ENCODE measurements around the gene OTOG. TPM values are rescaled to one million over a fixed set of nuclear protein-coding genes. Genes with fewer than 3 reads are reported as not detected.

The OTOG gene
- total and polyA plus RNA-seq, 2 of the 8 experiments (the other 6 are each of a cell fraction or from before 2014, with no cell fraction given), result 0.41 to 1.5 TPM

DNA sequence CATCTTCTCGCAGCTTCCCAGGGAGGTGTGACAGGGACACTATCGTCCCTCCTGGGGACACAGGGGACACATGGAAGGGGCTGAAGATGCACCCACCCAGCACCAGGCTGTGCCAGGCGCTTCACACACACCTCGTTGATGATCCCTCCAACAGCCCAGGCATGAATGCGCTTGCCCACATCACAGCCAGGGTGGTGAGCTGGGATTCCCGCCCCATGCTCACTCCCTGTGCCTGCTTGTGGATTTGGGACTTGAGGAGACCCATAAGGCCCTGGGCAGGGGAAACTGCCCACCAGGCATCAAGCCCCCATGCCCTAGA is 57.8 kb downstream of the OTOG start:
- no peak overlapping the region for H2BK12ac ChIP-seq (ENCODE audit: low read depth, low read length)
- H4K8ac ChIP-seq (ENCODE audit: extremely low read depth, insufficient read depth, low read length), result no peak overlapping the region
- H4K91ac ChIP-seq (replicated peaks; ENCODE audit: insufficient read length, low read length), result no peak overlapping the region
- H3K4ac ChIP-seq (replicated peaks; ENCODE audit: insufficient read length, low read depth, low read length), result no peak overlapping the region
- no peak overlapping the region for H2AK5ac ChIP-seq (ENCODE audit: low read depth, low read length)
- POLR2A ChIA-PET (ENCODE audit: partially characterized antibody), result no interaction called here
- no peak overlapping the region for H2BK5ac ChIP-seq (ENCODE audit: low read depth, low read length)
- no peak overlapping the region for H3K4me2 ChIP-seq (ENCODE audit: insufficient read depth in 1 of 2, low read depth in 2 of 2, low read length in 2 of 2)
- H3K27me3 ChIP-seq (replicated peaks in 1 of 4; ENCODE audit: control insufficient read depth in 3 of 4, extremely low read depth in 1 of 4, insufficient read depth in 3 of 4, low read length in 3 of 4), result peaks cover 0 to 7% (median 3%) of the 10 kb centered on the region in 4 experiments; a peak in 2 of 7 replicates
- peaks cover 0 to 4% (median 2%) of the 10 kb centered on the region in 4 experiments; a peak in 3 of 7 replicates for H3K4me1 ChIP-seq (replicated peaks in 1 of 4; ENCODE audit: control insufficient read depth in 3 of 4, insufficient read depth in 4 of 4, low read length in 3 of 4)
- H3K18ac ChIP-seq (ENCODE audit: extremely low read depth, low read length), result no peak overlapping the region
- H2AFZ ChIP-seq (ENCODE audit: low read length), result no peak overlapping the region; the same call in 1 of the 2 replicates
- H2BK20ac ChIP-seq (ENCODE audit: low read length), result no peak overlapping the region
- H3K4me3 ChIP-seq (ENCODE audit: extremely low read depth in 1 of 4, insufficient read depth in 2 of 4, low read depth in 3 of 4, low read length in 4 of 4), result no peak overlapping the region
- no peak overlapping the region for H4K5ac ChIP-seq (ENCODE audit: insufficient read length, low read depth, low read length)
- no peak overlapping the region for H3K23ac ChIP-seq (ENCODE audit: insufficient read length)
- no peaks in the 10 kb centered on the region for H3K36me3 ChIP-seq (ENCODE audit: control insufficient read depth in 2 of 4, insufficient read depth in 4 of 4, low read length in 3 of 4)
- H3K79me2 ChIP-seq (ENCODE audit: control insufficient read depth in 1 of 2, insufficient read depth in 2 of 2, low read length in 2 of 2), result no peaks in the 10 kb centered on the region
- no peaks in the 10 kb centered on the region; the same call in 1 of the 2 replicates for H3K23me2 ChIP-seq (ENCODE audit: low read depth, low read length)
- H3K14ac ChIP-seq (ENCODE audit: insufficient read length), result no peak overlapping the region
- no peak overlapping the region for H3K27ac ChIP-seq (ENCODE audit: low read depth, low read length)
- no peaks in the 10 kb centered on the region for H3K9me3 ChIP-seq (ENCODE audit: insufficient read depth in 2 of 2, low read depth in 1 of 2, low read length in 1 of 2)
- DNase-seq (ENCODE audit: low read depth in 1 of 2, low spot score in 2 of 2), result no peak
- CTCF ChIA-PET (ENCODE audit: partially characterized antibody), result interaction anchor here (0.8 to 3.5 kb wide), 12 partner anchors 8 to 373 kb away, joined by 3 to 20 read pairs (median 4); partner anchors contain the start of gene MYOD1
- H3K9ac ChIP-seq (replicated peaks in 1 of 4; ENCODE audit: extremely low read depth in 1 of 4, low read depth in 3 of 4, low read length in 3 of 4), result no peak overlapping the region
- H4K20me1 ChIP-seq (replicated peaks in 1 of 2; ENCODE audit: control insufficient read depth in 1 of 2, insufficient read depth in 2 of 2, low read length in 2 of 2), result peaks cover 0 to 4% of the 10 kb centered on the region in 2 experiments
- H2BK15ac ChIP-seq (ENCODE audit: low read length), result no peak overlapping the region
- 88% methylated on average over 6 of the region's 6 CpGs; no CpG with 5 or more reads in 1 of the 2 experiments for WGBS, 2 experiments (ENCODE audit: extremely low coverage in 1 of 2, insufficient coverage in 1 of 2, insufficient read length in 1 of 2, insufficient replicate concordance in 2 of 2, low coverage in 1 of 2, low lambda C conversion rate in 2 of 2, missing lambda C conversion rate in 1 of 2)
- H2BK120ac ChIP-seq (replicated peaks; ENCODE audit: low read depth, low read length), result no peak overlapping the region
- H3K79me1 ChIP-seq (ENCODE audit: low read depth, low read length), result no peaks in the 10 kb centered on the region
- no peak for FAIRE-seq
- no peak overlapping the region for H3K56ac ChIP-seq (replicated peaks; ENCODE audit: insufficient read length, low read depth, low read length)
- TF ChIP-seq SRF (IDR thresholded peaks at IDR 0.05; ENCODE audit: low read depth, low read length) (no peak), TAF7 (optimal IDR thresholded peaks at IDR 0.05; ENCODE audit: borderline replicate concordance, low read depth, low read length) (no peak), SIRT6 (IDR thresholded peaks at IDR 0.05; ENCODE audit: low read length) (no peak), BRCA1 (IDR thresholded peaks at IDR 0.05; ENCODE audit: low read depth, low read length) (no peak), CHD2 (IDR thresholded peaks at IDR 0.05; ENCODE audit: low read length) (no peak), CREB1 (IDR thresholded peaks at IDR 0.05) (no peak), KDM1A (IDR thresholded peaks at IDR 0.05; ENCODE audit: borderline replicate concordance, low read length) (no peak), PHF8 (conservative IDR thresholded peaks at IDR 0.05; ENCODE audit: low read depth, low read length) (no peak), GTF2F1 (IDR thresholded peaks at IDR 0.05; ENCODE audit: borderline replicate concordance, low read depth, low read length) (no peak), POLR2AphosphoS5 (IDR thresholded peaks at IDR 0.05; ENCODE audit: low read depth, low read length) (no peak), EZH2 (IDR thresholded peaks at IDR 0.05; ENCODE audit: low read depth, low read length, severe bottlenecking) (no peak), JUND (IDR thresholded peaks at IDR 0.05; ENCODE audit: low read length) (no peak)
- TF ChIP-seq, protein P1, sequence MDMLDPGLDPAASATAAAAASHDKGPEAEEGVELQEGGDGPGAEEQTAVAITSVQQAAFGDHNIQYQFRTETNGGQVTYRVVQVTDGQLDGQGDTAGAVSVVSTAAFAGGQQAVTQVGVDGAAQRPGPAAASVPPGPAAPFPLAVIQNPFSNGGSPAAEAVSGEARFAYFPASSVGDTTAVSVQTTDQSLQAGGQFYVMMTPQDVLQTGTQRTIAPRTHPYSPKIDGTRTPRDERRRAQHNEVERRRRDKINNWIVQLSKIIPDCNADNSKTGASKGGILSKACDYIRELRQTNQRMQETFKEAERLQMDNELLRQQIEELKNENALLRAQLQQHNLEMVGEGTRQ (IDR thresholded peaks at IDR 0.05; ENCODE audit: low read length), result no peak
- TF ChIP-seq, protein P2, sequence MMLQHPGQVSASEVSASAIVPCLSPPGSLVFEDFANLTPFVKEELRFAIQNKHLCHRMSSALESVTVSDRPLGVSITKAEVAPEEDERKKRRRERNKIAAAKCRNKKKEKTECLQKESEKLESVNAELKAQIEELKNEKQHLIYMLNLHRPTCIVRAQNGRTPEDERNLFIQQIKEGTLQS (IDR thresholded peaks at IDR 0.05; ENCODE audit: insufficient read depth, low read depth, low read length), result no peak
